ENCODE measurements around the gene ZC3H12A.

- TF ChIP-seq, protein P1, sequence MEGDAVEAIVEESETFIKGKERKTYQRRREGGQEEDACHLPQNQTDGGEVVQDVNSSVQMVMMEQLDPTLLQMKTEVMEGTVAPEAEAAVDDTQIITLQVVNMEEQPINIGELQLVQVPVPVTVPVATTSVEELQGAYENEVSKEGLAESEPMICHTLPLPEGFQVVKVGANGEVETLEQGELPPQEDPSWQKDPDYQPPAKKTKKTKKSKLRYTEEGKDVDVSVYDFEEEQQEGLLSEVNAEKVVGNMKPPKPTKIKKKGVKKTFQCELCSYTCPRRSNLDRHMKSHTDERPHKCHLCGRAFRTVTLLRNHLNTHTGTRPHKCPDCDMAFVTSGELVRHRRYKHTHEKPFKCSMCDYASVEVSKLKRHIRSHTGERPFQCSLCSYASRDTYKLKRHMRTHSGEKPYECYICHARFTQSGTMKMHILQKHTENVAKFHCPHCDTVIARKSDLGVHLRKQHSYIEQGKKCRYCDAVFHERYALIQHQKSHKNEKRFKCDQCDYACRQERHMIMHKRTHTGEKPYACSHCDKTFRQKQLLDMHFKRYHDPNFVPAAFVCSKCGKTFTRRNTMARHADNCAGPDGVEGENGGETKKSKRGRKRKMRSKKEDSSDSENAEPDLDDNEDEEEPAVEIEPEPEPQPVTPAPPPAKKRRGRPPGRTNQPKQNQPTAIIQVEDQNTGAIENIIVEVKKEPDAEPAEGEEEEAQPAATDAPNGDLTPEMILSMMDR (IDR thresholded peaks at IDR 0.05), result no peak
- no peak for TF ChIP-seq POLR2AphosphoS5 (IDR thresholded peaks at IDR 0.05)
Measured at GRCh38 chr1:37468037-37468436, 6.3 kb upstream of the ZC3H12A start.

All from transverse colon (tissue), 4 donors.